Stomach smooth muscle (tissue), 2 donors: ENCODE data around the gene RTP2.

Source experiments
- H3K27ac ChIP-seq: one replicate; pipeline ENCODE4 v1.7.0; 2013; ENCODE audit warnings: mild to moderate bottlenecking, low read length, inconsistent platforms
- H3K27me3 ChIP-seq, 2 donors: one replicate each; pipeline ENCODE4 v1.7.0; 2013; ENCODE audit warnings: low read length in 2 of 2; ENCODE audit not compliant: insufficient read depth in 2 of 2, control insufficient read depth in 1 of 2
- H3K36me3 ChIP-seq, 2 donors: one replicate each; pipeline ENCODE4 v1.7.0; 2013; ENCODE audit warnings: low read length in 2 of 2; ENCODE audit not compliant: control insufficient read depth in 2 of 2, insufficient read depth in 2 of 2
- H3K4me1 ChIP-seq: one replicate; pipeline ENCODE4 v1.7.0; 2013; ENCODE audit warnings: low read length; ENCODE audit not compliant: control insufficient read depth, insufficient read depth
- H3K4me3 ChIP-seq, 2 donors: one replicate each; pipeline ENCODE4 v1.7.0; 2013; ENCODE audit warnings: low read length in 2 of 2
- H3K9ac ChIP-seq, 2 donors: one replicate each; pipeline ENCODE4 v1.7.0; 2013; ENCODE audit warnings: low read length in 2 of 2, mild to moderate bottlenecking in 1 of 2
- H3K9me3 ChIP-seq, 2 donors: one replicate each; pipeline ENCODE4 v1.7.0; 2013; ENCODE audit warnings: low read length in 2 of 2; ENCODE audit not compliant: control insufficient read depth in 2 of 2
- donor health status: healthy.
- donor health status: Pancreatic carcinoma.

Gene RTP2

DNA sequence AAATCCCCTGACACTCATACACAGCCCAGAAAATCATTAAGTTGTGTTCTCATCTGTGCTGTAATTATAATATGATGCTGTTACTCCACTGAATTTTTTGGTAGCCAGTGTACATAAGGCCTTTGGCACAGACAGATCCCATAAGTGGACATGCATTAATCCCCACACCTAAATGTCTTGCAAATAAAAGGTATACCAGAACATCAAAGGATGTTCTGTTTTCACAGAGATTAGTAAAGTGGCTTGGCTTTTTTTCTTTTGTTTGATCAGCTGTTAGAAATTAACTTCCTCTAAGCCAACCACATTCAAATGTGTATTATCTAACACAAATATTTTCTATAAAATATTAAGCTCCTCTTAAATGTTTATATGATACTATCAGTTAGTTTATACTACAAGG is 34.8 kb downstream of the RTP2 start:
- Histone ChIP-seq H3K4me1 (no peaks in the 10 kb centered on the region), H3K4me3 (no peak overlapping the region), H3K27ac (no peak overlapping the region), H3K27me3 (peaks cover 0 to 7% of the 10 kb centered on the region in 2 donors), H3K9me3 (no peaks in the 10 kb centered on the region), H3K9ac (no peak overlapping the region), H3K36me3 (no peaks in the 10 kb centered on the region)

DNA sequence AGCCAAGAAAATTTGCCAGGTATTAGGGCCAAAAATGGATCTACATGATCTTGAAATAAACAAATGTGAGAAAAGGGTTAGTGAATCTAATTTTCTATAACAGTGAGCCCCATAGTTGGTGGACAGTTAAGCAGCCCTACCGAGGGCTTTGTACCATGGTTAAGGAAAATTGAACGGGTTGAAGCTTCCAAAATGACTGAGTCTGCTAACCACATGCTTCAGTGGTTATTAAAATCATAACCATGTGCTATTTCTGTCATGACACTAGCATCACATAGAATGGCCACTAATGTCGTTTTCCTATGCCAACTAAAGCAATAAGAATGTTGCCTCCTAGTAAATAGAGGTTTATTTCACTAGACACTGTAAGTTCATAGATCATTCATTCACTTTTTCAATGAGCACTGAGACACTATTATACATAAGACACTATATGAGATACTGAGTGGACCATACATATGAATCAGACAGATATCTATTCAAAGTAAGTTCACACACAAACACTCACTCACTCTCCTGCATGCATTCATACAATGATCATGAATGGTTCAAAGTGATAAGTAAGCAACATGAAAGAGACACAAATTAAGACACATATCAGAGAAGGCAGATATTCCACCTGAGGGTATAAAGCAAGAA is 36.5 kb downstream of the RTP2 start:
- Histone ChIP-seq H3K27me3 (peaks cover 0 to 3% of the 10 kb centered on the region in 2 donors), H3K9me3 (no peaks in the 10 kb centered on the region), H3K36me3 (no peaks in the 10 kb centered on the region), H3K4me3 (no peak overlapping the region), H3K4me1 (no peaks in the 10 kb centered on the region), H3K9ac (no peak overlapping the region), H3K27ac (no peak overlapping the region)

DNA sequence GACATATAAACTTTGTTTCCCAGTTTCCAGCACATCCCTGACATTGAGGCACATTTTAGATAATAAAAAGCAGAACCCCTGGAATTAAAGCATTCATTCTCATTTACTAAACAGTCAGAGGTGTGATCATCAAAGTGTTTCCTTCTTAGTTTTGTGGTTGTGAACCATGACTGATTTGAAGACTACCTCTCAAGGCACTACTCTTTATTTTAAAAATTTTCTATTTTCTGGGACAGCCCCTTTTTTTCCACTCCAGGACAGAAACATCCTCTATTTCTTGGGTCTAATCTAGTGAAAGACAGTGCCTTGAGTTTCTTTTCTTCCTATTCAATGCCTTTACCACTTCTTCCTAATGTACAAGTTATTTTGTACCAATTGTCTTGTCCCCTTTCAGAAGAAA is 37.3 kb downstream of the RTP2 start:
- Histone ChIP-seq H3K27ac (no peak overlapping the region), H3K9ac (no peak overlapping the region), H3K9me3 (no peaks in the 10 kb centered on the region), H3K36me3 (no peaks in the 10 kb centered on the region), H3K27me3 (no peaks in the 10 kb centered on the region), H3K4me3 (no peak overlapping the region), H3K4me1 (no peaks in the 10 kb centered on the region)

DNA sequence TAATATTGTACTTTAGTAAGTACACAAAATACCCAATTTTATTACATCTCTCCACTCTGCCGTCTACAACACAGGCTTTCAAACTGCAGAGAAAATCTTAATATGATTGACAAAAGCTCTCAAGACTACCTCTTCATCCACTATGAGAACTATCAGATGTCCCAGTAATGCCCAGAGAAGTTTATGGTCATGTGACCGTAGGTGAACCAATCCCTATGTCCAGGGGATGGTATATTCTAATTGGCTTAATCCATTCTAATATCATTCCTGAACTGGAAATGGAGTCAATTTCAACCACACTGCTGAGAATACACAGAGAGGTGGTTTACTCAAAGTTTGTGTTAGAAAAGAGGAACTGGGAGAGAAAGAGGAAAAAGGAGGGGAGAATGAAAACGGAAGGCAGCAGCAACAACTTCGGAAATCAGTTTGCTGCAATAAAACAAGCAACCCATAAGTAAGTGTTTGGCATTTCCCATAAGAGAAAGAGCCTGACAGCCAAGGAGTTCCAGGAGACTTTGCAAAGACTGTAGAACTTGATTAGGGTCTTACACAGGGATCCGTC is 39.4 kb downstream of the RTP2 start:
- Histone ChIP-seq H3K4me3 (no peak overlapping the region), H3K27me3 (no peaks in the 10 kb centered on the region), H3K27ac (no peak overlapping the region), H3K36me3 (no peaks in the 10 kb centered on the region), H3K4me1 (no peaks in the 10 kb centered on the region), H3K9me3 (no peaks in the 10 kb centered on the region), H3K9ac (no peak overlapping the region)

DNA sequence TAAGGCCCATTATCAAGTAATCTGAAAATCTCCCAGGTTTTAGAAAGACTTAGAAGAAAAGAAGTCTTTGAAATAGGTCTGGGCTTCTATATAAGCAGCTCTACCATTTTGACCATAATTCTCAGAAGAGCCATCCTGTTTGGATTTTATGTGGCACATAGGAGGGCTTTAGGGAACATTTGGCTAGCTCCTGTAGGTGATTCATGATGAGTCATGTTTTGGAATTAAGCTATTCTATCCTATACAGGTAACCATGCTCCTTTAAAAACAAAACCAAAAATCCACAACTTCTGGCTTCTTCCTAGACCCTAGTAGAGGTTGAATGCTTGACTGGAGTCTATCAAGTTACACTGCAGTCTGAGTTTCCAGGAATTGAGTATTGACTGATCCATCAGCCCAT is 41.1 kb downstream of the RTP2 start:
- Histone ChIP-seq H3K36me3 (no peaks in the 10 kb centered on the region), H3K27ac (no peak overlapping the region), H3K9me3 (no peaks in the 10 kb centered on the region), H3K4me1 (no peaks in the 10 kb centered on the region), H3K27me3 (no peaks in the 10 kb centered on the region), H3K4me3 (no peak overlapping the region), H3K9ac (no peak overlapping the region)

DNA sequence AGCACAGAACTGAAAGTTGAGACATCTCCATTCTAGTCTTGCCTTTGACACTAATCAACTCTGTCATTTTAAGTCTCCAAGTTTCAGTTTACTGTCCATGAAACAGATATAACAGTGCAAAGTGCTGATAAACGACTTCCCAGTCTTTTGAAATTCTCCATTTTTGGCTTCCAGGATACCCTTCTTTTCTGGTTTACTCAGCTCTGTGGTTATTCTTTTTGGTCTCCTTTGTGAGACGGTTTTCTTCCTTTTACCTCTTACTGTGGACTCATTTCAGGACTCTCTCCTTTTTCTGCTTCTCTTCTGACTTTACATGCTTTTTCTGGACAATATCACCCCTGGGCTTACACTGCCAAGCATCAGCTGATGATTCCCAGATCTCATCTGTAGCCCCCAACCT is 51.1 kb downstream of the RTP2 start:
- peaks cover 0 to 3% of the 10 kb centered on the region in 2 donors for H3K9me3 ChIP-seq
- H3K4me1 ChIP-seq = no peaks in the 10 kb centered on the region
- no peak overlapping the region for H3K9ac ChIP-seq
- H3K27ac ChIP-seq = no peak overlapping the region
- no peaks in the 10 kb centered on the region for H3K36me3 ChIP-seq
- no peak overlapping the region for H3K4me3 ChIP-seq
- H3K27me3 ChIP-seq = no peaks in the 10 kb centered on the region
